K562 (cell line): ENCODE data around the gene FBLN2. TPM values are rescaled to one million over a fixed set of nuclear protein-coding genes. Genes with fewer than 3 reads are reported as not detected.

Source experiments
- CHD4 ChIP-seq: fragments of 200-600 bp; sonication (generic); IDR thresholded peaks from 3 replicates; pipeline ENCODE4 v1.6.1; 2012; ENCODE audit warnings: low read depth, mild to moderate bottlenecking, mixed read lengths, low read length, inconsistent platforms; ENCODE audit not compliant: insufficient read depth, insufficient replicate concordance, poor library complexity, severe bottlenecking
- COPS2 ChIP-seq: fragments of 450-650 bp; conservative IDR thresholded peaks from 2 replicates; pipeline ENCODE4 v1.6.1; 2016; ENCODE audit warnings: mild to moderate bottlenecking, moderate library complexity
- EP400 ChIP-seq: fragments of 450-650 bp; IDR thresholded peaks from 2 replicates; pipeline ENCODE4 v1.6.1; 2017; ENCODE audit warnings: antibody characterized with exemption, mild to moderate bottlenecking, moderate library complexity
- HCFC1 ChIP-seq: IDR thresholded peaks from 2 replicates; pipeline ENCODE4 v1.6.1; 2012; ENCODE audit warnings: low read depth, low read length, improper control_type of control experiment
- ID3 ChIP-seq, 2 experiments: fragments of 250-450 bp in 1 of 2; fragments of 450-650 bp in 1 of 2; sonication (Bioruptor Pico) in 1 of 2; IDR thresholded peaks; 2 replicates each; pipeline versions ENCODE4 v1.6.1 to v1.8.0; 2016 to 2021; ENCODE audit warnings: mild to moderate bottlenecking in 2 of 2, moderate library complexity in 2 of 2, missing compliant biosample characterization in 1 of 2, missing genetic modification characterization in 1 of 2
- MTA3 ChIP-seq: fragments of 450-650 bp; formaldehyde crosslinking; IDR thresholded peaks from 2 replicates; pipeline ENCODE4 v1.6.1; 2017; ENCODE audit warnings: mild to moderate bottlenecking, borderline replicate concordance
- MYC ChIP-seq, 2 experiments: fragments of 250-450 bp in 1 of 2; sonication (Bioruptor Pico) in 1 of 2; IDR thresholded peaks; 2 replicates each; pipeline versions ENCODE4 v1.5.1 to v1.6.1; 2012 to 2021; ENCODE audit warnings: low read depth in 2 of 2, borderline replicate concordance in 1 of 2, improper control_type of control experiment in 1 of 2, low read length in 1 of 2, mild to moderate bottlenecking in 1 of 2, moderate library complexity in 1 of 2
- NR2F6 ChIP-seq: fragments of 450-650 bp; formaldehyde crosslinking; IDR thresholded peaks from 2 replicates; pipeline ENCODE4 v1.4.0; 2020; ENCODE audit warnings: mild to moderate bottlenecking
- POLR2A ChIP-seq: fragments of 450-650 bp; conservative IDR thresholded peaks from 2 replicates; pipeline ENCODE4 v1.6.1; 2016
- POLR2AphosphoS2 ChIP-seq: IDR thresholded peaks from 2 replicates; pipeline ENCODE4 v1.6.1; 2012; ENCODE audit warnings: low read length, improper control_type of control experiment
- RB1 ChIP-seq: fragments of 450-650 bp; IDR thresholded peaks from 2 replicates; pipeline ENCODE4 v1.6.1; 2017; ENCODE audit warnings: low read depth, mild to moderate bottlenecking
- RNF2 ChIP-seq: sonication (generic); IDR thresholded peaks from 2 replicates; pipeline ENCODE4 v1.6.1; 2016
- SETDB1 ChIP-seq: IDR thresholded peaks from one replicate; pipeline ENCODE4 v1.6.1; 2012; ENCODE audit warnings: low read length, control low read depth, inconsistent platforms
- STAT5B ChIP-seq: fragments of 250-450 bp; sonication (Bioruptor Pico); IDR thresholded peaks from 2 replicates; pipeline ENCODE4 v1.8.0; 2021; ENCODE audit warnings: mild to moderate bottlenecking, inconsistent platforms
- THRA ChIP-seq: fragments of 450-650 bp; IDR thresholded peaks from 2 replicates; pipeline ENCODE4 v1.6.1; 2017; ENCODE audit warnings: mild to moderate bottlenecking, moderate library complexity
- TRIM28 ChIP-seq: fragments of 450-650 bp; IDR thresholded peaks from 2 replicates; pipeline ENCODE4 v1.6.1; 2017
- U2AF1 ChIP-seq: fragments of 200-400 bp; formaldehyde crosslinking; optimal IDR thresholded peaks from 2 replicates; pipeline ENCODE3; 2017; ENCODE audit warnings: mild to moderate bottlenecking, low read depth, low read length, moderate library complexity
- WHSC1 ChIP-seq: IDR thresholded peaks from one replicate; pipeline ENCODE4 v1.6.1; 2012; ENCODE audit warnings: low read length, control low read depth, inconsistent platforms
- ZBTB17 ChIP-seq: fragments of 450-650 bp; formaldehyde crosslinking; IDR thresholded peaks from 2 replicates; pipeline ENCODE4 v1.4.0; 2020; ENCODE audit warnings: mild to moderate bottlenecking
- ZFP1 ChIP-seq: fragments of 450-650 bp; formaldehyde crosslinking; IDR thresholded peaks from 2 replicates; pipeline ENCODE4 v1.4.0; 2020; ENCODE audit warnings: mild to moderate bottlenecking, mixed read lengths
- ZNF277 ChIP-seq: fragments of 250-450 bp; sonication (Bioruptor Pico); IDR thresholded peaks from 2 replicates; pipeline ENCODE4 v1.8.0; 2022; ENCODE audit warnings: inconsistent platforms, mild to moderate bottlenecking, moderate library complexity, borderline replicate concordance
- ZNF280A ChIP-seq: fragments of 450-650 bp; IDR thresholded peaks from 2 replicates; pipeline ENCODE4 v1.6.1; 2018; ENCODE audit warnings: mild to moderate bottlenecking, low read depth; ENCODE audit not compliant: partially characterized antibody
- ZNF384 ChIP-seq: IDR thresholded peaks from 2 replicates; pipeline ENCODE4 v1.6.1; 2012; ENCODE audit warnings: low read depth, low read length, improper control_type of control experiment
- ZNF57 ChIP-seq: fragments of 450-650 bp; formaldehyde crosslinking; IDR thresholded peaks from 2 replicates; pipeline ENCODE4 v1.4.0; 2020; ENCODE audit warnings: mild to moderate bottlenecking, moderate library complexity
- ZNF707 ChIP-seq: fragments of 250-450 bp; sonication (Bioruptor Pico); conservative IDR thresholded peaks from 2 replicates; pipeline ENCODE4 v1.8.0; 2022; ENCODE audit warnings: inconsistent platforms, mild to moderate bottlenecking, moderate library complexity
- polyA plus RNA-seq, 8 experiments: library from polyadenylated mRNA; depleted of rRNA in 4 of 8; stranded (reverse) in 5 of 8; unstranded in 3 of 8; fragments of >200 nt; fragmentation: Nextera tagmentation in 2 of 8; fragmentation: Illumina TruSeq in 1 of 8; extraction: Ambion mirVana in 2 of 8; extraction: Trizol in 1 of 8; gene quantifications; 2 replicates each; pipeline versions ENCODE4 v1.2.1 to v1.2.3, GENCODE V29; 2011 to 2014; ENCODE audit warnings: inconsistent platforms in 1 of 8, missing spikeins in 1 of 8
- total RNA-seq, 7 experiments: library from RNA; depleted of rRNA in 6 of 7; stranded (reverse); fragments of >200 nt in 6 of 7; fragmentation: Illumina TruSeq in 2 of 7; extraction: Trizol in 2 of 7; gene quantifications; 2 replicates each; pipeline versions ENCODE4 v1.2.1 to v1.2.3, GENCODE V29; 2011 to 2021; ENCODE audit warnings: low replicate concordance in 1 of 7

FBLN2 gene
- total and polyA plus RNA-seq, 9 of the 15 experiments (the other 6 are each of a cell fraction or from before 2014, with no cell fraction given) = 0.03 to 0.10 (median 0.04) TPM; not detected in 6

GRCh38 chr3:13650210-13651056 lies 101.5 kb downstream of the FBLN2 start (continued):
- TF ChIP-seq ZNF280A (no peak), U2AF1 (peak; percentile 52), ZFP1 (no peak), EP400 (peak; percentile 96), SETDB1 (no peak), MYC (IDR thresholded peaks at IDR 0.05; ENCODE audit: low read depth, low read length) (peak; percentile 94), MYC (CRISPR knock-in tag; IDR thresholded peaks at IDR 0.05; ENCODE audit: borderline replicate concordance, low read depth) (peak; percentile 34; the same call in 1 of the 2 replicates), THRA (no peak), ZBTB17 (0 out of 2 replicates have a peak, but pooled peaks have one; percentile 52), ZNF707 (CRISPR knock-in tag) (peak; percentile 56; the same call in 1 of the 2 replicates), ZNF384 (no peak), MTA3 (peak; percentile 93), ID3 (CRISPR knock-in tag; IDR thresholded peaks at IDR 0.05) (peak; percentile 69; the same call in 1 of the 2 replicates), ID3 (tag; IDR thresholded peaks at IDR 0.05) (peak; percentile 97), TRIM28 (peak; percentile 52; the same call in 1 of the 2 replicates), ZNF277 (CRISPR knock-in tag) (no peak), RB1 (peak; percentile 99), COPS2 (no peak), POLR2A (no peak), POLR2AphosphoS2 (no peak), NR2F6 (CRISPR knock-in tag) (no peak), RNF2 (peak; percentile 94), STAT5B (peak; percentile 56; the same call in 1 of the 2 replicates), WHSC1 (no peak), ZNF57 (CRISPR knock-in tag) (no peak), HCFC1 (no peak; the same call in 1 of the 2 replicates), CHD4 (peak; percentile 73)
